ENCODE results near the gene PLEKHJ1.
"Not testable (repeated sequence)": the region's sequence is repeated elsewhere in the genome, so short reads cannot be mapped to it uniquely, and the experiment has no call there.

PLEKHJ1 gene

DNA sequence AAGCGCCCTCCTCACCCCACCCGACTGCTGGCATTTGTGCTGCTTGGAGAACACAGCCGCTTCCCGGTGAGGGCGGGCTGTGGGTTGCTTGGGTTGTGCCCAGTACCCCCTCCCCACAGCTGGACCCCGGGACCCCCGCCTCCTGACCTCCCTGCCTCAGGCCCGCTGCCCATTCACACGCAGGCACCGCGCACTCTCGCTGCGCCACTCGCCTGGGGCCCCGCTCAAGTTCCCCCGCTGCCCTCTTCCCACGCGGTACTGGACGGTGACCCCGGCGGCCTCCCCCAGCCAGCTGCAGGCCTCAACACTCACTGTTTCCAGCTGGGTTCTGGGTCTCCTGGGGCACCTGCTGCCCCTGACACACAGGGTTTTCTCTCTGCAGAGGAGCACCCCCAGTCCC, 16.4 kb downstream of the PLEKHJ1 start:
- DNase-seq (ENCODE audit: low spot score): no peak

DNA sequence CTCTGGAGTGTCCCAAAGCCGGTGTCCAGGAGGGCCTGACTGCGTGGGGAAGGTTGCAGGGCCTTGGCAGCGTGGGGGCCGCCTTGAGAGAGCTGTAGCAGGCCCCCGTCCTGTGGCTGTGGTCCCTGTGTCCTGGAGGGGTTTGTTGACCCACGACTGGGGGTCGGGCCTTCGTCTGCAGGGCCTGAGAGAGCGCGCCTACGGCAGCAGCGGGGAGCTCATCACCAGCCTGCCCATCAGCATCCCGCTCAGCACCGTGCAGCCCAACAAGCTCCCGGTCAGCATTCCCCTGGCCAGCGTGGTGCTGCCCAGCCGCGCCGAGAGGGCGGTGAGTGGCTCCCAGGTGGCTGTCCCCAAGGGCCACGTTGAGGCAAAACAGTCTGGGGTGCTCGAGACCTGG, 18.5 kb downstream of the PLEKHJ1 start:
- no peak for DNase-seq (ENCODE audit: low spot score)

DNA sequence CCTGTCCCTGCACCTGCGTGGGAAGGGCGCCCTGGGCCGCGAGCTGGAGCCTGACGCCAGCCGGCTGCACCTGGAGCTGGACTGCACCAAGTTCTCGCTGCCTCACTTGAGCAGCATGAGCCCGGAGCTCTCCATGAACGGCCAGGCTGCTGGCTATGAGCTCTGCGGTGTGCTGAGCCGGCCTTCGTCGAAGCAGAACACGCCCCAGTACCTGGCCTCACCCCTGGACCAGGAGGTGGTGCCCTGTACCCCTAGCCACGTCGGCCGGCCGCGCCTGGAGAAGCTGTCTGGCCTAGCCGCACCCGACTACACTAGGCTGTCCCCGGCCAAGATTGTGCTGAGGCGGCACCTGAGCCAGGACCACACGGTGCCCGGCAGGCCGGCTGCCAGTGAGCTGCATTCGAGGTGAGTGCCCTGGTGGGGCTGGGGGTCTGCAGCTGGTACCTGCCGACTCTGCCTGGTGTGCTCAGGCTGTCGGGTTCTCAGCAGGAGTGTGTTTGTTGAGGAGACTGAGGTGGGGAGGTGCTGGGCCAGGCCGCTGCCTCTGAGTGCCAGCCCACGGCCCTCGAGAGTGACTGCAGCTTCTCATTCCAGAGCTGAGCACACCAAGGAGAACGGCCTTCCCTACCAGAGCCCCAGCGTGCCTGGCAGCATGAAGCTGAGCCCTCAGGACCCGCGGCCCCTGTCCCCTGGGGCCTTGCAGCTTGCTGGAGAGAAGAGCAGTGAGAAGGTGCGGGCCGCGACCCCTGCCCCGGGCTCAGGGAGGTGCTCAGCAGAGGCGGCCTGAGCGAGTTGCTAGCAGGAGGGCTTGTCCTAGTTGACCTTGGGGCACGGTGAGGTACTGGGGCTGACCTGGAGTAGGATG, 19.5 kb downstream of the PLEKHJ1 start:
- no peak for DNase-seq (ENCODE audit: low spot score)

DNA sequence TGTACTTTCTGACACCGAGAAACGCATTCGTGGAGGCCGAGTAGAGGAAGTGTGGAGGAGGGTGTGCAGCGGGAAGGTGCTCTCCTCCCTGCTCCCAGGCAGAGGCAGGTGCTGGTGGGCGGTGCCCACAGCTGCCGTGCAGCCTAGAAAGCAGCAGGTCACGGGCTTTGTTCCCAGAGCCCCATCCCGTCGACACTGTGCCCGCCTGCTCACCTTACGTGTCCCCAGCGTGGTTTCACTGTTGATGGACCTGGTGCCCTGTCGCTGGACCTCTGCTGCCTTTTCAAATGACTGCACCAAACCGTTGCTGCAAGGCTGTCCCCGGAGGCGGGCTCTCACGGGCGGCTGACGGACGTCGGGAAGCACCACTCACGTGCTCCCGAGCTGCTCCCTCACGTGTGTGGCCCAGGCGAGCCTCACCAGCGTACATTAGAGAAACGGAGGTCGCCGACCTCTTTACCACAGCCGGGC, 20.8 kb downstream of the PLEKHJ1 start:
- no peak for DNase-seq (ENCODE audit: low spot score)

DNA sequence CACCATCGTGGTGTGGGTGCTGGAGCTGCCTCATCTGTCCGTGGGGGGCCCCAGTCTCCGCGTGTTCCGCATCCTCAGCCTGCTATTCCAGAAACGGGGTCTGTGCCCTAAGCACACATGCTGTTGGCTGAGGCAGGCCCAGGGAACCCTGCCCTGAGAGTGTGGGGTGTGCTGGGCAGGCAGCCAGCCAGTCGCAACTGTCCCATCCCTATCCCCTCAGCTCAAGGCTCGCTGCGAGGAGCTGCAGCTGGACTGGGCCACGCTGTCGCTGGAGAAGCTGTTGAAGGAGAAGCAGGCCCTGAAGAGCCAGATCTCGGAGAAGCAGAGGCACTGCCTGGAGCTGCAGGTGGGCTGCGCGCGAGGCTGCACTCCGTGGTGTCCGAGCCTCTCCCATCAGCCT, 21.9 kb downstream of the PLEKHJ1 start:
- no peak for DNase-seq (ENCODE audit: low spot score)

DNA sequence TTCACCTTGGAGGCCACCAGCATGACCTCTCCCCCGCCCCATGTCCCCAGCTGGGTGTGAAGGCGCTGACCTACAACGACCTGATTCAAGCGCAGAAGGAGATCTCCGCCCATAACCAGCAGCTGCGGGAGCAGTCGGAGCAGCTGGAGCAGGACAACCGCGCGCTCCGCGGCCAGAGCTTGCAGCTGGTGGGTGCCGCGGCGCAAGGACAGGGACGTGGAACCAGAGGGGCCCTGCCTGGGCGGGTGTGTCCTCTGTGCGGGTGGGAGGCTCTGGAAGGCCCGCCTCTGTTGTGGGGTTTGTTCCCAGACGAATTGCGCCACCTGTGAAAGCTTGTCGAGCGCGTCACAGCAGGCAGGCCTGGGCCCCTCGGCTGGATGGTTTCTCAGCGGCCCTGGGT, 22.3 kb downstream of the PLEKHJ1 start:
- DNase-seq (ENCODE audit: low spot score): no peak

DNA sequence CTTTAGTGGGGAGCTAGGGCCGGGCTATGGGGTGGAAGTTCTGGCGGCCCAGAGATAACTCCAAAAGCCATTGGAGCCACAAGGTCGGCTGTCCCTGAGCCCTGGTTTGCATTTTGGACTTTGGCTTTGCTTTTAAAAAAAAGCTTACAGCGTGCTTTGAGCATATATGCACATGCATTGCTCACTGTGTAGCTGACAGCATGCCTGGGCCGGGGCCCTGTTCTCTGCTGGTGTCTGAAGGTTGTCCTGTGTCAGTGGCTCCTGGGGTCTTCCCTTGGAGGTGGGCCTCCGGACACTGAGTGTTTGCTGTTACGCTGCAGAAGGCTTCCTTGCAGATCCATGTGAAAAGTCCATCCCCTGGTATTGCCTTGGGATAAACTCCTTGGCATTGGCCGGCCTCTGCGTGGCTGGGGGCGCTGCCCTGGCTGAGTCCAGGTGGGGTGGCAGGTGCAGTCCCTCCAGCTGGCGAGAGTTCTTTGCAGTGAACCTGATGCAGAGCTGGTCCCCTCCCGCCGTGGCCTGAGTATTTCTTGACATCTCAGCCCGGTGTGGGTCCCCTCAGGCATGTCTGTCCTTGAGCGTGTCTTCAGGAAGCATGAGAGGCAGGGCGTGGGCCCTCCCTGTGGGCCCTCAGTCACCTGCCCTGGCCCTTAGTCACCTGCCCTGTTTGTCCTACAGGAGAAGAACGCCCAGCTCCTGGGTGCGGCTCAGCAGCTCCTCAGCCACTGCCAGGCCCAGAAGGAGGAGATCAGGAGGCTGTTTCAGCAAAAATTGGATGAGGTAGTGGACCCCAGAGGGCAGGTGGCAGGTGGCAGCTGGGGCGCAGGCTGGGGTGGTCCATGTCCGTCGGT, 23.0 kb downstream of the PLEKHJ1 start:
- DNase-seq (ENCODE audit: low spot score): no peak

DNA sequence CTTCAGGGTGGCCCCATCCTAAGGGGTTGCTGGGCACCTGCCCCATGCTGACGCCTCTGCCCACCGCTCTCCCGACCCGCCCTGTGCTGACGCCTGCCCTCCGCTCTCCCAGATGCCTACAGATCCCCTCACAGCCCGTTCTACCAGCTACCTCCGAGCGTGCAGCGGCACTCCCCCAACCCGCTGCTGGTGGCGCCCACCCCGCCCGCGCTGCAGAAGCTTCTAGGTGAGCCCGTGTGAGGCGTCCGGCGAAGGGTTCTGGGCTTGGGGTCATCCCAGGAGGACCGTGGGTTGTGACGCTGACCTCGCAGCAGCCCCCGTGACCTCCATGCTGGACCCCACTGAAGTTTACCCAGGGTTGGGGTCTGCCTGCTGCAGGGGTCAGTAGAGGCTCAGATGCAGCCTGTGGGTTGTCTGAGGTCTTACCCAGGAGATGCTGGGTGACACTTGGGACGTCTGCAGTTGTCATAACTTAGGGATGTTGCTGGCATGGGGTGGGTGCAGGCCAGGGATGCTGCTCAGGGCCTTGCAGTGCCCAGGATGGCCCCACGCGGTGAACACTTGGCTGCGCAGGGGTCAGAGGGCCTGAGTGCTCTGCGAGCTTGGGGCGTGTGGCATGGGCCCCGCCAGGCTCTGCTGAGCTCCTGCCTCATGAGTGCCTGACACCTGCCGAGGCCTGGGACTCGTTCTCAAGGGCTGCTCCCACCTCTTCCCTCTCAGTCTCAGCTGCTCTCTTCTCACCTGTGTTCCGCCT, 25.0 kb downstream of the PLEKHJ1 start:
- no peak for DNase-seq (ENCODE audit: low spot score)

DNA sequence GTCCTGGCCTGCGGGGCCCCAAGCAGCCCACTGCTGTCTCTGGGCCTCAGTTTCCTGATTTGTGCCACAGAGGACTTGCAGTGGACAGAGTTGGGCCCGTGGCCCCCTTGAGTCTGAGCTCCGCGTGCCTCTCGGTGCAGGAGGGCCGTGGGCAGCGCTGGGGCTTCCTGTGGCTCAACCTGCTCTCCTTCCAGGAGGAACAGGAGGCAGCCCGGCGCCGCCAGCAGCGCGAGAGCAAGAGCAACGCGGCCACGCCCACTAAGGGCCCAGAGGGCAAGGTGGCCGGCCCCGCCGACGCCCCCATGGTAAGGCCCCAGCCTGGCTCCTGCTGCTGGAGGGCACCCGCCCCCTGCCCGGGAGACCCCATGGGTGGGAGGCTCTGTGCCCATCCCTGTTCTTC, 25.9 kb downstream of the PLEKHJ1 start:
- no peak for DNase-seq (ENCODE audit: low spot score)

DNA sequence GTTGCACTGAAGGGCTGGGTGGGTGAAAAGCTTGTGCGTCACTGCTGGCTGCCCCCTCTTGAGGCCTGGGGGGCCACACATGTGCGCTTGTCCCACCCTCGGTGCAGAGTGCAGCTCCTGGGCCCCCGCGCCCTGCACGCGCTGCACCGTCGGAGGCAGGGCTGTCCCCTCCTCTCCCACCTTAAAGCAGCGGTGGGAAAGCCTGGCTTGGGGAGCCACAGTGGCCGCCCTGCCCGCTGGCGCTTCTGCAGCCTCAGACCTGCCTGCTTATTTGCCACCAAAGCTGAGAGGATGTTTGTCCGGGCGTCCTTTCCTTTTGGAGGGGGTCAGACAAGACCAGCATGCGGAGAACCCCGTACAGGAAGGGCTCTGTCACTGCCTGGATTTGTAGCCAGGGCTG, 26.7 kb downstream of the PLEKHJ1 start:
- DNase-seq (ENCODE audit: low spot score): no peak

DNA sequence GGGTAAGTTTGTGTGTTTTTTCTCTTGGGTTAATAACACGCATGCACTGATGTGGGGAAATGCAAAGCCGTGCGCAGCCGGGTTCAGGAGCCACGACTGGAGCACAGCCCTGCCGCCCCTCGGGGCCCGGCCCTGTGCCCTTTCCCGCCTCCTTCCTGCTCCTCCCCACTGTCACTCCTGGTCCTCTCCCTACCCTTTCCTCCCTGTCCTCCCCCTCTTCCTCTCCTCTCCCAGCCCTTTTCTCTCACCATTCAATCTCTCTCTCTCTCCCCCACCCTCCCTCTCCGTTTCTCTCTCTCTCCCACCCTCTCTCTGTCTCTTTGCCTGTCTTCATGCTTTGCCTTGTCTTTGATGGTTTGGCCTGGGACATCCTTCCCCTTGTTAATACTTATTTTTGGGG, 27.2 kb downstream of the PLEKHJ1 start:
- no peak for DNase-seq (ENCODE audit: low spot score)

DNA sequence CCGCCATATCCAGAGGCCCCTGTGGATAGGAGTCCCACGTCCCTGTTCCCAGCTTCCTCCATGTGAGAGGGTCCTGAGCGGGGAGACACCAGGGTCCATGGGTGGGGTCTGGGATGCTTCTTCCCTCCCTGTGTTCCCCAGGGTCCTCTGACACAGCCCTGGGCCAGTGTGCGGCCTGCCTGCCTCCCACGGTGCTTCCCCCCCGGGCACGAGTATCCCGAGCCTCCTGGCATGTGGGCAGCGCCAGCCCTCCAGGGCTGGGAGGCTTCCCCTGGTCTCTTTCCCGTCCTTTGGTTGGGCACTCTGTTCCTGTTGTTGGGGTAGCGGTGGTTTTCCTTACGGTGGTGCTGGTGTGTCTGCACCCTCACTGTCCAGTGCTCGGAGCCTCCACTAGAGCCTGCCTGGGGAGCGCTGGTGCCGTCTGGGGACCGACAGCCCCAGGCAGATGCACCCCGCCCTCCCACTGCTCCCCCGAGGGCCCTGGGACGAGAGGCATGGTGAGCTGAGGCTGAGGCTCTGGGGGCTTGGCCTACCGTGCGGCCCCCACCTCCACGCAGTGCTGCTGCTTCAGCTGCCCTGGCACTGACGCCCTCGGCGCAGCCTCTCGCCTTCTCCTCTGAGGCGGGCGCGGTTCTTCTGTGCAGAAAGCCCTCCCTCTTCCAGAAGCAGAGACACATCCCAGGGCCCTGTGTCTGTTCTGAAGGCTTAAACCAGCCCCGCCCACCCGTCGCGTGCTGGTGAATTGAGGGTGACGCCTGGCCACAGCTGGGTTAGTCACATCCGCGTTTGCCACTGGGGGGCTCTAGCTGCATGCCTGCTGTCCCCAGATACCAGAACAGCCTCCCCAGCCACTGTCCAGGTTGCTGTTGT, 27.9 kb downstream of the PLEKHJ1 start:
- DNase-seq (ENCODE audit: low spot score): no peak

DNA sequence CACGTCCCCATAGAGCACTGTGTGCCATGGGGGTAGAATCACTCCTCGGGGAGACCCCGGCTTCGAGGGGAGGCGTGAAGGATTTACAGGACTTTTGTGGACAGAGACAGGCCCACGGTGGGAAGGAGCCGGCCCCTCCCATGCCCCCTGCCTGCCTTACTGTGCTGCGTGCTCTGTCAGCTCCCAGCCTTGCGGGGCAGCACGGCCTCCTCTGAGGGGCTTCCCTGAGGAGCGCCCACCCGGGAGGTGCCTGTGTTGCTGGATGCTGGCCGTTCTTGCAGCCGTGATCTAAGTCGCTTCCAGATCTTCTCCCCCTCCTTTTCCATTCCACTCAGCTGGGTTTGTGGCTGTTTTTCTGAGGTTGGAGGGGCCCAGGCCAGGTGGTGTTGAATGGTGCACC, 29.1 kb downstream of the PLEKHJ1 start:
- DNase-seq (ENCODE audit: low spot score): no peak

DNA sequence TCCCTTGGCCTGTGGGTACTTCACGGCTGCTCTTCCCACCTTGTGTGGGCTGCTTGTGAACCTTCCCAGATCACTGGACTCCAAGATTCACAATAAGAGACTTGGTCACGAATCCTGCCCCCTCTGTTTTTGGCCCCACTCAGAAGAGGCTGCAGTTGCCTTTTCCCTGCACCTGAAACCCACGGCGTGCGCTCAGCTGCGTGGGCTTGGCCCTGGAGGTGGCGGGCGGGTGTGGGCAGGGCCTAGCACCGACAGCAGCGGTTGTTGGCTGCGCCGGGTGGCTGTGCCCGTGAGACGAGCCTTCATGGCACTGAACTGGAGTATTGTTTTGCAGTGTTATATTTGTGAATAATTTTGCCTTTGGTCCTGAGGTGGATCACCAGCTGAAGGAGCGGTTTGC, 33.8 kb downstream of the PLEKHJ1 start:
- DNase-seq (ENCODE audit: low spot score): no peak

DNA sequence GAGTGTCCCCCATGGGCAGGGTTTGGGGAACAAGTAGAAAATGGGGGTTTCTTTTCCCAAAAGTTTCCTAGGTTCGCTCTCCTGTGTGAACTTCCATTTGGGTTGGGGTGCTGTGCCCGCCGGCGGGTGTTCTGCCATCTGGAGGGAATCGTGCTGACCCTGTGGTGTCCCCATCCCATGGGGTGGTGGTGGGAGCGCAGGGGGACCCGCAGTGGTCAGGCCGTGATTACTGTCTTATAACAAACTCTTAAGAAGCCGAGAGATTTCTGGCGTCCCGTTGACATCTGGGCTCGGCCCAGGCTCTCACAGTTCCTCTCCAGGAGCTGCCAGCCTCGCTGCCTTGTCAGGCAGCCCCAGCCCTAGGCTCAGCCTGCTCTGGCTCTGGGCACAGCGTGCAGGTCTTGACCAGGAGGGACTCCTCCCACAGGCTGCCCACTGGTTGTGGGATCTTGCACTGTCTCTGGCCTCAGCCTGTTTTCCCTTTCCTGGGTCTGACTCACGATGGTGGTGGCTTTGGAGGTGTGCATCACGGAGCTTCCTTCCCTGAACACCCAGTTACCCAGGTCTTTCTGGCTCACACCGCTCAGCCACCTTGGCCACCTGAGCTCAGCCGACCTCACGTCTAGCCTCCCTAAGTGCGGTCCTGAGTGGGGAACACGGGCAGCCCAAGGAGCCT, 34.5 kb downstream of the PLEKHJ1 start:
- DNase-seq (ENCODE audit: low spot score): no peak

DNA sequence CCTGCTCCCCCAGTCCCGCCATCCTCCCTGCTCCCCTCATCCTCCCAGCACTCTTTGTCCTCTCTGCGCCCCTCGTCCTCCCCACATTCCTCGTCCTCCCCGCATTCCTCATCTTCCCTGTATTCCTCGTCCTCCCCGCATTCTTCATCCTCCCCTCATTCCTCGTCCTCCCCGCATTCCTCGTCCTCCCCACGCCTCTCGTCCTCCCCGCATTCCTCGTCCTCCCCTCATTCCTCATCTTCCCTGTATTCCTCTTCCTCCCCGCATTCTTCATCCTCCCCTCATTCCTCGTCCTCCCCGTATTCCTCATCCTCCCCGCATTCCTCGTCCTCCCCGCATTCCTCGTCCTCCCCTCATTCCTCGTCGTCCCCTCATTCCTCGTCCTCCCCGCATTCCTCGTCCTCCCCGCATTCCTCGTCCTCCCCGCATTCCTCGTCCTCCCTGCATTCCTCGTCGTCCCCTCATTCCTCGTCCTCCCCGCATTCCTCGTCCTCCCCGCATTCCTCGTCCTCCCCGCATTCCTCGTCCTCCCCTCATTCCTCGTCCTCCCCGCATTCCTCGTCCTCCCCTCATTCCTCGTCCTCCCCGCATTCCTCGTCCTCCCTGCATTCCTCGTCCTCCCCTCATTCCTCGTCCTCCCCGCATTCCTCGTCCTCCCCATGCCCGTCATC, 35.4 kb downstream of the PLEKHJ1 start:
- not testable (repeated sequence) for DNase-seq (ENCODE audit: low spot score)

DNA sequence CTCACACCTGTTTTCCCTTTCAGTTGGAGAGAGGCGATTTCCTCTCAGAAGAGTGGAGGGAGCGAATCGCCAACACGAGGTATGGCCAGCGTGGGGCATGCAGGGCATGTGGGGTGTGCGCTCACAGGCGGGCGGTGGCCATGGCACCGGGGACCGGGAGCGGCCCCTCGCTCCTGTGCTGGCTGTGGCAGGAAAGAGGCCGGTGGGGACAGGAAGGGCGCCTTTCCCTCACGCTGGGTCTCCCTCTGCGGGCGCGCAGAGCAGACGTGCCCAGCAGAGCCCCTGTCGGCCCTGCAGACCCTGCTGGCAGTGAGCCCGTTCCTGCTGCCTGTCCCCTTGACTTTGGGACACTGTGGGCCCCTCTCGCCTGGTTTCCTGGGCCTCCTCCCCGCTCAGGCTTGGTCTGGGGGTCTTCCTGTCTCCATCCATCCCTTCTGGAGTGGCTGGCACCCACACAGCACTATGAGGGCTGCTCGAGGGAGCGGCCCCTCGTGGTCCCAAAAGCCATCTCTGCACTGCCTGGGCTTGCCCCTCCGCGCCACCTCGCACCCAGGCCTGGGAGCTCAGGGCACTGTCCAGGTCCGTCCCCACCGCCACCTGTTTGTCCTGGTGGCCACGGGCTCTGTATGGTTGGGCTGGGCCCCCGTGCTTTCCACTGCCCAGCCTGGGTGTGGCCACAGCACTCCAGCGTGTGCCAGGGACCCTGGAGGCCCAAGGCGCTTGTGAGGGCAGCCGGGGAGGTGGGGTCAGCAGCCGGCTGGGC, 36.1 kb downstream of the PLEKHJ1 start:
- no peak for DNase-seq (ENCODE audit: low spot score)

DNA sequence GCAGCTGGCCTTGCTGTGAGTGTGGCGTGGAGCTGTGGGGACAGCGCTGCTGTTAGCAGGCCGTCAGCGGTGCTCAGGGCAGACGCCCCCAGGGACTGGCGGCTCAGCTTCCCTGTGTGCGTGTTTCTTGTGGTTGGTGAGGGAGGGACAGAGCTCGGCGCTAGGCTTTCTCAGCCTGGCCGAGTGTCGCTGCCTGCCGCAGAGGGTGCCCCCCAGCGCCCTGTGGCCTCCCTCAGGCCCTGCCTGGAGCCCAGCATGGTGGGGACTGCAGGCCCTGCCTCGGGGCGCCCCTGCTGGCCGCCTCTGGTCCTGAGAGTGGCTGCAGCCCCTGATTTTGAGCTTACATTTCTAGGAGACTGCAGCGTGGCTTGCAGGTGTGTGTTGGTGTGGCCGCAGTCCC, 36.9 kb downstream of the PLEKHJ1 start:
- no peak for DNase-seq (ENCODE audit: low spot score)

DNA sequence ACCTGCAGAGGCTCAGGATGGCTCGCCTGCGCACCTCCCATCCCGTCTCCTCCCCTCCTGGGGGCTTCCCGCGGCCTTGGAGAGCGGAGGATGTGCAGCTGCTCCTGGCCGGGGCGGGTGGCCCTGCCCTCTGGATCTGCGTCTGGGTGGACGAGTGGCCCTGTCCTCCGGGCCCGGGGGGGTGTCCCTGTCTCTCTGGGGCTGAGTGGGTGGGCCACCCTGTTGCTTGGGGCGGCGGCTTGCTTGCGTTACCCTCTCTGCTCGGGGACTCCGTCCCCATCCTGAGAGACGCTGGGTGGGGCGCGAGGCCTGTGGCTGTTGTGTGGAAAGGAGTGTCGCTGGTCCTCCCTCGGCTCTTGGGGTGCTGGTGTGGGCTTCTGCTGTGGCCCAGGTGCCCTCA, 37.8 kb downstream of the PLEKHJ1 start:
- no peak for DNase-seq (ENCODE audit: low spot score)

DNA sequence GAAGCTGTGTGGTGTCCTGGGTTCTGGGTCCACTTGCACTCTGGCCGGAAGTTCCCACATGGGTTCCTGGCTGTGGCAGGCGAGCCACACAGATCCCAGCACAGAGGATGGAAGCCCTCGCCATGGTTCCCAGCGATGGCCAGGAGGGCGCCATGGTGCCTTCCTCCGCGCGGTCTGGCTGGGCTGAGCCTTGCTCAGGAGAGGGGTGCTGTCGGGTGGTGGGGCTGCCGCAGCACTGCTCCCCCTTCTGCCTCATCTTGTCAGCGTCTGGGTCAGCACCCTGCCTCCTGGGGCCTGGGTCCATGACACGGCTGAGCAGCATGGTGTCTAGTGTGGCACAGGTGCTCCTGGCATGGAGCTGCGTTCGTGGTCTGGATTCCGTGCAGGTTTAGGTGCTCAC, 38.9 kb downstream of the PLEKHJ1 start:
- DNase-seq (ENCODE audit: low spot score): no peak

Data from cerebellar cortex (tissue), 1 donor.